B cell (primary cell): ENCODE measurements around the gene NAA35. TPM values are rescaled to one million over a fixed set of nuclear protein-coding genes. Genes with fewer than 3 reads are reported as not detected.

Source experiments
- ATAC-seq: fragments of 200-7000 bp; cut with Tn5 transposase; one replicate; pipeline ENCODE4 v1.10.0; 2021; ENCODE audit warnings: low read depth, mild to moderate bottlenecking, moderate number of reproducible peaks, moderate library complexity
- CTCF ChIA-PET: fragments of 350-600 bp; sonication (Branson Sonifier 250); formaldehyde crosslinking; loops from one replicate; lab custom pipeline; 2021; ENCODE audit warnings: antibody characterized with exemption, inconsistent platforms; lab: Charles Lee
- POLR2A ChIA-PET: fragments of 350-600 bp; sonication (Branson Sonifier 250); formaldehyde crosslinking; loops from one replicate; lab custom pipeline; 2021; ENCODE audit warnings: antibody characterized with exemption; lab: Charles Lee
- DNase-seq: peaks from one replicate; pipeline ENCODE4 v3.0.0; 2013
- H2AFZ ChIP-seq: 2 replicates; pipeline ENCODE4 v1.6.1; 2012; ENCODE audit warnings: mild to moderate bottlenecking, low read depth, low read length; ENCODE audit not compliant: insufficient read depth, poor library complexity, severe bottlenecking
- H3K27ac ChIP-seq, 2 donors: 1 replicate in 1 of 2; 2 replicates in 1 of 2; pipeline ENCODE4 v1.5.1; 2012 to 2013; ENCODE audit warnings: low read length in 2 of 2, mild to moderate bottlenecking in 2 of 2, moderate library complexity in 1 of 2
- H3K27me3 ChIP-seq, 4 experiments: fragments of 200-600 bp in 1 of 4; sonication (generic) in 1 of 4; replicated peaks in 1 of 4; 1 replicate in 2 of 4; 2 replicates in 2 of 4; pipeline versions ENCODE4 v1.6.1 to v1.7.0; 2013 to 2016; ENCODE audit warnings: low read length in 3 of 4, mild to moderate bottlenecking in 2 of 4, mixed read lengths in 1 of 4, moderate library complexity in 1 of 4; ENCODE audit not compliant: insufficient read depth in 4 of 4, control insufficient read depth in 3 of 4; ENCODE audit errors: control extremely low read depth in 1 of 4
- H3K36me3 ChIP-seq, 2 experiments: replicated peaks in 1 of 2; 1 replicate in 1 of 2; 2 replicates in 1 of 2; pipeline versions ENCODE4 v1.6.1 to v1.7.1; 2013; ENCODE audit warnings: low read length in 1 of 2; ENCODE audit not compliant: insufficient read depth in 2 of 2, control insufficient read depth in 1 of 2; ENCODE audit errors: control extremely low read depth in 1 of 2, extremely low read depth in 1 of 2
- H3K4me1 ChIP-seq, 2 donors: fragments of 200-600 bp in 1 of 2; sonication (generic) in 1 of 2; 1 replicate in 1 of 2; 2 replicates in 1 of 2; pipeline versions ENCODE4 v1.5.1 to v1.6.1; 2013 to 2017; ENCODE audit warnings: low read length in 2 of 2; ENCODE audit not compliant: control insufficient read depth in 2 of 2, insufficient read depth in 2 of 2
- H3K4me2 ChIP-seq: replicated peaks from 2 replicates; pipeline ENCODE3; 2012; ENCODE audit warnings: mild to moderate bottlenecking, low read depth, low read length; ENCODE audit not compliant: poor library complexity, severe bottlenecking
- H3K4me3 ChIP-seq, 5 experiments: fragments of 200-600 bp in 1 of 5; sonication (generic) in 1 of 5; 1 replicate in 3 of 5; 2 replicates in 2 of 5; pipeline versions ENCODE4 v1.5.1 to v1.7.0; 2011 to 2016; ENCODE audit warnings: low read length in 4 of 5, mild to moderate bottlenecking in 4 of 5, low read depth in 2 of 5, control low read depth in 1 of 5, moderate library complexity in 1 of 5; ENCODE audit not compliant: insufficient read depth in 1 of 5; ENCODE audit errors: control extremely low read depth in 1 of 5, extremely low read depth in 1 of 5
- H3K79me2 ChIP-seq: fragments of 200-600 bp; sonication (generic); one replicate; pipeline ENCODE4 v1.6.0; 2016; ENCODE audit warnings: low read length; ENCODE audit not compliant: control insufficient read depth, insufficient read depth
- H3K9ac ChIP-seq: fragments of 200-600 bp; sonication (generic); 2 replicates; pipeline ENCODE4 v1.6.1; 2017; ENCODE audit warnings: mild to moderate bottlenecking, low read length, moderate library complexity
- H3K9me3 ChIP-seq, 3 donors: one replicate each; pipeline versions ENCODE4 v1.6.1 to v1.7.1; 2013; ENCODE audit warnings: low read length in 2 of 3; ENCODE audit not compliant: control insufficient read depth in 2 of 3, insufficient read depth in 1 of 3; ENCODE audit errors: control extremely low read depth in 1 of 3
- H4K20me1 ChIP-seq: 2 replicates; pipeline ENCODE4 v1.6.0; 2012; ENCODE audit warnings: mild to moderate bottlenecking, low read length; ENCODE audit not compliant: insufficient read depth, control insufficient read depth, poor library complexity, severe bottlenecking
- H3K27ac Mint-ChIP-seq: one replicate; pipeline ENCODE4 v1.8.0; 2021; ENCODE audit warnings: mixed read lengths
- H3K27me3 Mint-ChIP-seq: one replicate; pipeline ENCODE4 v1.8.0; 2021; ENCODE audit warnings: mixed read lengths
- H3K4me1 Mint-ChIP-seq: one replicate; pipeline ENCODE4 v1.8.0; 2021; ENCODE audit warnings: mixed read lengths
- H3K4me3 Mint-ChIP-seq: one replicate; pipeline ENCODE4 v1.8.0; 2021; ENCODE audit warnings: mixed read lengths
- H3K9me3 Mint-ChIP-seq: one replicate; pipeline ENCODE4 v1.8.0; 2022; ENCODE audit warnings: mixed read lengths; ENCODE audit not compliant: insufficient read depth
- CTCF ChIP-seq: fragments of 200-600 bp; IDR thresholded peaks from one replicate; pipeline ENCODE4 v1.8.0; 2022; ENCODE audit warnings: antibody characterized with exemption, mild to moderate bottlenecking
- EZH2 ChIP-seq: IDR thresholded peaks from 2 replicates; pipeline ENCODE4 v1.6.1; 2012; ENCODE audit warnings: borderline replicate concordance, low read depth, mild to moderate bottlenecking, moderate library complexity, low read length; ENCODE audit not compliant: insufficient read depth, poor library complexity, severe bottlenecking
- WGBS: methylation state at CpG from one replicate; pipeline ENCODE4 v1.1.5; 2013; ENCODE audit warnings: missing lambda C conversion rate; ENCODE audit not compliant: insufficient coverage; 5-methylcytosine and 5-hydroxymethylcytosine counted together
- intact Hi-C: fragments of 100-400 bp; cut with micrococcal nuclease; formaldehyde crosslinking; loops from one replicate; pipeline ENCODE4 v1.10.0; 2022
- polyA plus RNA-seq: library from polyadenylated mRNA; depleted of rRNA; stranded (reverse); fragments of >200 nt; gene quantifications from 2 replicates; pipeline ENCODE4 v1.2.3, GENCODE V29; 2012
- total RNA-seq, 2 donors: library from RNA; stranded (reverse); fragments of 120-200 nt in 1 of 2; gene quantifications; 1 replicate in 1 of 2; 2 replicates in 1 of 2; pipeline versions ENCODE4 v1.2.3 to v1.2.4, GENCODE V29; 2013 to 2022

Gene NAA35
- total and polyA plus RNA-seq, 2 donors (not counting 1 experiment from before 2014, with no cell fraction given) = 4.5 to 26.2 TPM

- CTCF ChIA-PET = no interaction called here
Observed at GRCh38 chr9:85892401-85892800, 48.5 kb upstream of the NAA35 start.

GRCh38 chr9:85895685-85896084, 45.3 kb upstream of the NAA35 start:
- no peaks in the 10 kb centered on the region for H3K36me3 ChIP-seq
- no peak overlapping the region for H3K27ac ChIP-seq
- no peak overlapping the region for H3K4me3 ChIP-seq
- no peaks in the 10 kb centered on the region for H3K4me1 ChIP-seq
- no peaks in the 10 kb centered on the region for H3K27me3 Mint-ChIP-seq
- CTCF ChIA-PET = no interaction called here
- no peaks in the 10 kb centered on the region for H3K27me3 ChIP-seq
- H4K20me1 ChIP-seq = no peaks in the 10 kb centered on the region
- POLR2A ChIA-PET = no interaction called here
- H3K4me3 Mint-ChIP-seq = no peak overlapping the region
- DNase-seq = no peak
- WGBS = no CpG with 5 or more reads among the region's 2 CpGs
- intact Hi-C loops = no loop called here
- peaks cover 0 to 13% (median 0%) of the 10 kb centered on the region in 3 donors for H3K9me3 ChIP-seq
- no peak overlapping the region for H3K27ac Mint-ChIP-seq
- H3K9me3 Mint-ChIP-seq = peaks cover 4% of the 10 kb centered on the region
- ATAC-seq = no peak
- no peak overlapping the region for H3K4me2 ChIP-seq
- H3K4me1 Mint-ChIP-seq = peaks cover 2% of the 10 kb centered on the region
- TF ChIP-seq CTCF (no peak), EZH2 (no peak)
- H2AFZ ChIP-seq = no peak overlapping the region
- no peaks in the 10 kb centered on the region for H3K79me2 ChIP-seq
- H3K9ac ChIP-seq = no peak overlapping the region

More at GRCh38 chr9:85892401-85892800, 48.5 kb upstream of the NAA35 start:
- no peak overlapping the region for H2AFZ ChIP-seq
- ATAC-seq (no peak), DNase-seq (no peak)
- H3K4me3 ChIP-seq = no peak overlapping the region
- no peak overlapping the region for H3K27ac Mint-ChIP-seq
- H3K9me3 Mint-ChIP-seq = peaks cover 4% of the 10 kb centered on the region
- H3K4me1 ChIP-seq = no peaks in the 10 kb centered on the region
- no peaks in the 10 kb centered on the region for H3K27me3 ChIP-seq
- POLR2A ChIA-PET = no interaction called here
- WGBS = no CpG with 5 or more reads among the region's 1 CpG
- H3K9ac ChIP-seq = no peak overlapping the region
- H3K4me2 ChIP-seq = no peak overlapping the region
- TF ChIP-seq EZH2 (no peak), CTCF (no peak)
- H3K27ac ChIP-seq = no peak overlapping the region
- no peaks in the 10 kb centered on the region for H3K27me3 Mint-ChIP-seq
- H3K36me3 ChIP-seq = no peaks in the 10 kb centered on the region
- H3K9me3 ChIP-seq = peaks cover 0 to 13% (median 0%) of the 10 kb centered on the region in 3 donors
- H3K4me1 Mint-ChIP-seq = no peaks in the 10 kb centered on the region
- H3K79me2 ChIP-seq = no peaks in the 10 kb centered on the region
- intact Hi-C loops = no loop called here
- no peak overlapping the region for H3K4me3 Mint-ChIP-seq
- H4K20me1 ChIP-seq = no peaks in the 10 kb centered on the region
